Suprapubic skin (tissue), 4 donors: ENCODE measurements around the gene CLDND2.

ENCODE experiments used
- CTCF ChIP-seq, 2 donors: fragments of 200-600 bp in 1 of 2; fragments of 450-650 bp in 1 of 2; sonication (generic) in 1 of 2; IDR thresholded peaks; one replicate each; pipeline ENCODE4 v1.5.1; 2016 to 2019; ENCODE audit warnings: antibody characterized with exemption in 2 of 2, mild to moderate bottlenecking in 1 of 2, moderate library complexity in 1 of 2
- EP300 ChIP-seq: sonication (generic); formaldehyde crosslinking; IDR thresholded peaks from one replicate; pipeline ENCODE4 v1.6.1; 2017; ENCODE audit warnings: antibody characterized with exemption
- POLR2AphosphoS5 ChIP-seq, 3 donors: sonication (generic); formaldehyde crosslinking; IDR thresholded peaks; one replicate each; pipeline ENCODE4 v1.6.1; 2017; ENCODE audit warnings: antibody characterized with exemption in 3 of 3

- TF ChIP-seq CTCF (IDR thresholded peaks at IDR 0.05), result no peak
- no peak for TF ChIP-seq POLR2AphosphoS5 (IDR thresholded peaks at IDR 0.05)
- no peak for TF ChIP-seq EP300
Measured at GRCh38 chr19:51359294-51359693, 9.5 kb downstream of the CLDND2 start.
